GM12878 (cell line): ENCODE measurements around the gene OTUD3. TPM values are rescaled to one million over a fixed set of nuclear protein-coding genes. Genes with fewer than 3 reads are reported as not detected.

ENCODE experiments used
- ATAC-seq: fragments of 200-7000 bp; cut with Tn5 transposase; 3 replicates; pipeline ENCODE4 v1.9.1; 2020; ENCODE audit warnings: mild to moderate bottlenecking, moderate library complexity
- BruUV-seq: library from RNA; stranded (reverse); fragments of 400-500 nt; replicated peaks from 2 replicates; lab custom pipeline; 2021; lab: Mats Ljungman, UMichigan
- CTCF ChIA-PET: fragments of 300-600 bp; sonication (Branson Sonifier 250); formaldehyde crosslinking; extraction: SDS; loops from one replicate; lab custom pipeline; 2021; ENCODE audit warnings: inconsistent platforms; lab: Yijun Ruan, JAX
- POLR2A ChIA-PET: fragments of 350-600 bp; formaldehyde crosslinking; extraction: SDS; loops from one replicate; lab custom pipeline; 2021; ENCODE audit warnings: inconsistent platforms; lab: Charles Lee
- RAD21 ChIA-PET: fragments of 300-600 bp; sonication (Branson Sonifier 250); formaldehyde crosslinking; loops from one replicate; lab custom pipeline; 2023; ENCODE audit warnings: antibody characterized with exemption; ENCODE audit not compliant: unreplicated experiment; lab: Charles Lee
- SMC1A ChIA-PET: fragments of 300-600 bp; sonication (Branson Sonifier 250); formaldehyde crosslinking; loops from one replicate; lab custom pipeline; 2023; ENCODE audit not compliant: unreplicated experiment, uncharacterized antibody; lab: Charles Lee
- DNase-seq: peaks from one replicate; pipeline ENCODE4 v3.0.0-alpha.2; 2011; ENCODE audit warnings: low read depth, low spot score
- FAIRE-seq: peaks from 3 replicates; lab custom pipeline; 2011; peaks lifted over from hg19 to GRCh38; lab: Jason Lieb, UNC
- H2AFZ ChIP-seq: 2 replicates; pipeline ENCODE4 v1.6.0; 2011; ENCODE audit warnings: low read depth, low read length, control low read depth; ENCODE audit not compliant: control insufficient read depth
- H3K27ac ChIP-seq: 2 replicates; pipeline ENCODE4 v1.5.1; 2011; ENCODE audit warnings: control low read depth; ENCODE audit not compliant: control insufficient read depth, insufficient read depth
- H3K27me3 ChIP-seq, 2 experiments: replicated peaks in 1 of 2; 2 replicates each; pipeline versions ENCODE4 v1.6.0 to v1.6.1; 2011; ENCODE audit warnings: low read length in 1 of 2; ENCODE audit not compliant: control insufficient read depth in 2 of 2, insufficient read depth in 2 of 2
- H3K36me3 ChIP-seq, 2 experiments: 2 replicates each; pipeline ENCODE4 v1.5.1; 2011; ENCODE audit warnings: low read length in 1 of 2; ENCODE audit not compliant: control insufficient read depth in 2 of 2, insufficient read depth in 2 of 2
- H3K4me1 ChIP-seq: 2 replicates; pipeline ENCODE4 v1.6.1; 2011; ENCODE audit warnings: mild to moderate bottlenecking, low read length, moderate library complexity, mixed read lengths; ENCODE audit not compliant: control insufficient read depth, insufficient read depth
- H3K4me2 ChIP-seq: 2 replicates; pipeline ENCODE4 v1.6.0; 2011; ENCODE audit warnings: control low read depth; ENCODE audit not compliant: control insufficient read depth, insufficient read depth
- H3K4me3 ChIP-seq: fragments of 200-600 bp; sonication (generic); 2 replicates; pipeline ENCODE4 v1.5.1; 2016
- H3K79me2 ChIP-seq: 2 replicates; pipeline ENCODE4 v1.6.0; 2011; ENCODE audit warnings: low read length; ENCODE audit not compliant: control insufficient read depth, insufficient read depth
- H3K9ac ChIP-seq: 2 replicates; pipeline ENCODE4 v1.8.0; 2011; ENCODE audit warnings: low read length, control low read depth, mixed read lengths; ENCODE audit not compliant: control insufficient read depth, insufficient read depth
- H3K9me3 ChIP-seq: replicated peaks from 3 replicates; pipeline ENCODE4 v1.5.1; 2011; ENCODE audit warnings: mild to moderate bottlenecking, low read length; ENCODE audit not compliant: control insufficient read depth, insufficient read depth
- H4K20me1 ChIP-seq: 2 replicates; pipeline ENCODE4 v1.6.0; 2011; ENCODE audit not compliant: control insufficient read depth, insufficient read depth
- E2F8 ChIP-seq: fragments of 450-650 bp; IDR thresholded peaks from 2 replicates; pipeline ENCODE4 v1.6.1; 2018; ENCODE audit warnings: mild to moderate bottlenecking, low read depth, moderate library complexity; ENCODE audit not compliant: partially characterized antibody
- ESRRA ChIP-seq: IDR thresholded peaks from 2 replicates; pipeline ENCODE4 v1.6.1; 2012; ENCODE audit warnings: mild to moderate bottlenecking, low read length, improper control_type of control experiment
- GATAD2B ChIP-seq: fragments of 450-650 bp; conservative IDR thresholded peaks from 2 replicates; pipeline ENCODE4 v1.6.1; 2017; ENCODE audit warnings: low read depth, mild to moderate bottlenecking, moderate library complexity
- HCFC1 ChIP-seq: fragments of 150-350 bp; IDR thresholded peaks from 2 replicates; pipeline ENCODE4 v1.6.1; 2014; ENCODE audit warnings: low read length
- JUND ChIP-seq: IDR thresholded peaks from 2 replicates; pipeline ENCODE4 v1.6.1; 2012; ENCODE audit warnings: low read depth, mild to moderate bottlenecking, low read length, improper control_type of control experiment, moderate library complexity
- KDM1A ChIP-seq: fragments of 200-600 bp; sonication (generic); IDR thresholded peaks from 2 replicates; pipeline ENCODE4 v1.6.1; 2016; ENCODE audit warnings: borderline replicate concordance
- MEF2A ChIP-seq: IDR thresholded peaks from 2 replicates; pipeline ENCODE4 v1.6.1; 2011; ENCODE audit warnings: low read depth, mild to moderate bottlenecking, low read length, moderate library complexity; ENCODE audit not compliant: insufficient read depth
- MTA2 ChIP-seq: fragments of 450-650 bp; IDR thresholded peaks from 2 replicates; pipeline ENCODE4 v1.6.1; 2016; ENCODE audit warnings: low read depth, mild to moderate bottlenecking, moderate library complexity
- MTA3 ChIP-seq: IDR thresholded peaks from 2 replicates; pipeline ENCODE4 v1.6.1; 2012; ENCODE audit warnings: low read length, inconsistent platforms, borderline replicate concordance
- NFXL1 ChIP-seq: fragments of 450-650 bp; IDR thresholded peaks from 2 replicates; pipeline ENCODE4 v1.6.1; 2017; ENCODE audit warnings: antibody characterized with exemption, mild to moderate bottlenecking, borderline replicate concordance
- PAX8 ChIP-seq: fragments of 450-650 bp; IDR thresholded peaks from 2 replicates; pipeline ENCODE4 v1.6.1; 2017; ENCODE audit warnings: mild to moderate bottlenecking, moderate library complexity
- SREBF1 ChIP-seq: IDR thresholded peaks from 2 replicates; pipeline ENCODE4 v1.6.1; 2012; ENCODE audit warnings: mild to moderate bottlenecking, low read length
- SUZ12 ChIP-seq: fragments of 200-600 bp; sonication (generic); IDR thresholded peaks from one replicate; pipeline ENCODE4 v1.6.1; 2018; ENCODE audit warnings: antibody characterized with exemption, mild to moderate bottlenecking; ENCODE audit not compliant: unreplicated experiment
- USF2 ChIP-seq: IDR thresholded peaks from 2 replicates; pipeline ENCODE4 v1.6.1; 2011; ENCODE audit warnings: low read depth, low read length, improper control_type of control experiment, borderline replicate concordance
- ZNF274 ChIP-seq: IDR thresholded peaks from one replicate; pipeline ENCODE4 v1.8.0; 2011; ENCODE audit not compliant: insufficient read length, insufficient read depth
- WGBS: methylation state at CpG from one replicate; pipeline ENCODE4 v1.1.6; 2016; ENCODE audit warnings: low lambda C conversion rate; ENCODE audit not compliant: insufficient replicate concordance, insufficient coverage; ENCODE audit errors: missing lambda C conversion rate; 5-methylcytosine and 5-hydroxymethylcytosine counted together
- in situ Hi-C: fragments of 300-500 bp; cut with MboI; formaldehyde crosslinking; loops from 9 replicates; pipeline ENCODE4 v1.14.3; 2018; ENCODE audit warnings: mixed read lengths
- intact Hi-C: fragments of 100-400 bp; cut with micrococcal nuclease; formaldehyde crosslinking; loops from one replicate; pipeline ENCODE4 v1.14.2; 2022; ENCODE audit not compliant: unreplicated experiment
- polyA plus RNA-seq, 11 experiments: library from polyadenylated mRNA; depleted of rRNA in 4 of 11; unstranded in 6 of 11; stranded (reverse) in 5 of 11; fragments of >200 nt; fragmentation: Nextera tagmentation in 4 of 11; fragmentation: Illumina TruSeq in 1 of 11; extraction: Ambion mirVana in 4 of 11; extraction: Trizol in 1 of 11; gene quantifications; 1 replicate in 1 of 11; 2 replicates in 10 of 11; pipeline versions ENCODE4 v1.2.1 to v1.2.3, GENCODE V29; 2011 to 2016; ENCODE audit warnings: inconsistent platforms in 2 of 11, missing spikeins in 2 of 11, low read depth in 1 of 11
- total RNA-seq, 4 experiments: library from RNA; depleted of rRNA in 3 of 4; stranded (reverse); fragments of >200 nt in 3 of 4; fragmentation: Illumina TruSeq in 1 of 4; extraction: Trizol in 1 of 4; gene quantifications; 2 replicates each; pipeline versions ENCODE4 v1.2.1 to v1.2.3, GENCODE V29; 2013 to 2021

The OTUD3 gene
- total and polyA plus RNA-seq, 10 of the 15 experiments (the other 5 are each of a cell fraction or from before 2014, with no cell fraction given) = 0.77 to 8.9 (median 4.8) TPM

GRCh38 chr1:19893687-19894086, 11.5 kb downstream of the OTUD3 start (continued):
- TF ChIP-seq E2F8 = no peak
- TF ChIP-seq MTA3 = no peak
- TF ChIP-seq SREBF1 = no peak
- TF ChIP-seq PAX8 = no peak
- no peak for TF ChIP-seq MEF2A
- TF ChIP-seq MTA2 = no peak
- no peak for TF ChIP-seq KDM1A

- Histone ChIP-seq H3K27me3 (no peaks in the 10 kb centered on the region), H3K4me2 (no peak overlapping the region), H3K36me3 (peaks cover 7 to 14% of the 10 kb centered on the region in 2 experiments; a peak in 3 of 4 replicates), H3K4me1 (no peaks in the 10 kb centered on the region), H3K27ac (no peak overlapping the region), H3K79me2 (no peaks in the 10 kb centered on the region; the same call in 1 of the 2 replicates), H3K9me3 (no peaks in the 10 kb centered on the region), H3K4me3 (no peak overlapping the region), H3K9ac (no peak overlapping the region), H2AFZ (no peak overlapping the region), H4K20me1 (no peaks in the 10 kb centered on the region)
- WGBS = 96% methylated on average over 5 of the region's 5 CpGs
- intact Hi-C loops (no loop called here), in situ Hi-C loops (no loop called here)
- ChIA-PET RAD21 (no interaction called here), POLR2A (no interaction called here), SMC1A (interaction anchor here (1.6 kb wide), 1 partner anchor 11 kb away, joined by 9 read pairs; the partner anchor contains the start of gene OTUD3), CTCF (interaction anchor here (2.0 kb wide), 1 partner anchor 12 kb away, joined by 8 read pairs; the partner anchor contains the start of gene OTUD3)
- FAIRE-seq (no peak), DNase-seq (no peak), ATAC-seq (no peak)
- TF ChIP-seq NFXL1 (no peak), ESRRA (no peak), GATAD2B (no peak), SUZ12 (no peak), ZNF274 (no peak), USF2 (no peak), HCFC1 (no peak), JUND (no peak)
- no TSS peak for BruUV-seq
These were observed 12.0 kb downstream of the OTUD3 start for GRCh38 chr1:19894218-19894617.
